Activated CD4-positive, alpha-beta T cell treated with anti-CD3 and anti-CD28 coated beads, Interleukin-2, amount 50 U/mL, for 16 hours (primary cell): ENCODE data around the gene NKX1-1.

ENCODE experiments used
- DNase-seq: peaks from one replicate; pipeline ENCODE4 v3.0.0-alpha.2; 2020

The NKX1-1 gene

GRCh38 chr4:1416051-1416947, 10.1 kb upstream of the NKX1-1 start:
- DNase-seq = no peak

GRCh38 chr4:1415681-1415981, 9.4 kb upstream of the NKX1-1 start:
- no peak for DNase-seq

- no peak for DNase-seq
These were observed 8.8 kb upstream of the NKX1-1 start for GRCh38 chr4:1414831-1415680.

- DNase-seq = no peak
These were observed 7.6 kb upstream of the NKX1-1 start for GRCh38 chr4:1413687-1414479.

- DNase-seq = no peak
These were observed 7.0 kb upstream of the NKX1-1 start for GRCh38 chr4:1413204-1413663.

GRCh38 chr4:1412376-1413203, 6.3 kb upstream of the NKX1-1 start:
- DNase-seq = no peak

GRCh38 chr4:1411436-1412375, 5.5 kb upstream of the NKX1-1 start:
- no peak for DNase-seq

- peak; percentile 28 for DNase-seq
These were observed 4.5 kb upstream of the NKX1-1 start for GRCh38 chr4:1410491-1411325.

GRCh38 chr4:1409491-1410425, 3.5 kb upstream of the NKX1-1 start:
- no peak for DNase-seq

- no peak for DNase-seq
These were observed 2.8 kb upstream of the NKX1-1 start for GRCh38 chr4:1409079-1409478.

GRCh38 chr4:1408418-1408817, 2.2 kb upstream of the NKX1-1 start:
- DNase-seq = no peak

GRCh38 chr4:1407657-1408333, 1.6 kb upstream of the NKX1-1 start:
- DNase-seq = no peak

- DNase-seq = no peak
These were observed 877 bp upstream of the NKX1-1 start for GRCh38 chr4:1406981-1407656.

GRCh38 chr4:1405636-1406393, 427 bp downstream of the NKX1-1 start:
- no peak for DNase-seq

- DNase-seq = no peak
These were observed 997 bp downstream of the NKX1-1 start for GRCh38 chr4:1405254-1405635.

GRCh38 chr4:1404573-1405253, 1.5 kb downstream of the NKX1-1 start:
- DNase-seq = no peak
